Measurements from ENCODE around the gene SRGAP3. TPM values are rescaled to one million over a fixed set of nuclear protein-coding genes. Genes with fewer than 3 reads are reported as not detected.
"Not testable (repeated sequence)": the region's sequence is repeated elsewhere in the genome, so short reads cannot be mapped to it uniquely, and the experiment has no call there.

Gene SRGAP3
- 5.0 and 5.3 TPM in 2 replicates for total RNA-seq (2014; rRNA removed; shearing (Covaris generic))

- H3K27me3 ChIP-seq (ENCODE audit: control insufficient read depth, insufficient read depth, low read length) = peaks cover 2% of the 10 kb centered on the region; the same call in 1 of the 2 replicates
- peak; percentile 87 for DNase-seq
- H3K4me3 ChIP-seq (ENCODE audit: insufficient read depth, low read depth, low read length) = peak within 1 kb of the TSS; percentile 55
- H3K36me3 ChIP-seq (replicated peaks; ENCODE audit: control insufficient read depth, insufficient read depth, low read length) = no peaks in the 10 kb centered on the region
Measured at GRCh38 chr3:9249273-9250192, at the start of gene SRGAP3. TSS of gene SRGAP3 (minus strand) at chr3:9249646. CDS start at chr3:9248951, 695 bp downstream.

- Histone ChIP-seq H3K4me3 (ENCODE audit: insufficient read depth, low read depth, low read length) (no peak overlapping the region), H3K27me3 (ENCODE audit: control insufficient read depth, insufficient read depth, low read length) (peaks cover 4% of the 10 kb centered on the region; the same call in 1 of the 2 replicates), H3K36me3 (replicated peaks; ENCODE audit: control insufficient read depth, insufficient read depth, low read length) (no peaks in the 10 kb centered on the region)
- DNase-seq = no peak
Measured at GRCh38 chr3:9298236-9298635, 48.8 kb upstream of the SRGAP3 start.

GRCh38 chr3:9296241-9296640 lies 46.8 kb upstream of the SRGAP3 start:
- Histone ChIP-seq H3K4me3 (ENCODE audit: insufficient read depth, low read depth, low read length) (no peak overlapping the region), H3K27me3 (ENCODE audit: control insufficient read depth, insufficient read depth, low read length) (peaks cover 3% of the 10 kb centered on the region; the same call in 1 of the 2 replicates), H3K36me3 (replicated peaks; ENCODE audit: control insufficient read depth, insufficient read depth, low read length) (no peaks in the 10 kb centered on the region)
- DNase-seq = no peak

GRCh38 chr3:9295007-9295406 lies 45.6 kb upstream of the SRGAP3 start:
- Histone ChIP-seq H3K27me3 (ENCODE audit: control insufficient read depth, insufficient read depth, low read length) (no peaks in the 10 kb centered on the region), H3K4me3 (ENCODE audit: insufficient read depth, low read depth, low read length) (no peak overlapping the region), H3K36me3 (replicated peaks; ENCODE audit: control insufficient read depth, insufficient read depth, low read length) (no peaks in the 10 kb centered on the region)
- no peak for DNase-seq

- not testable (repeated sequence) for H3K4me3 ChIP-seq (ENCODE audit: insufficient read depth, low read depth, low read length); DNase-seq
Measured at GRCh38 chr3:9293953-9294352, 44.5 kb upstream of the SRGAP3 start.

GRCh38 chr3:9293076-9293475 lies 43.6 kb upstream of the SRGAP3 start:
- Histone ChIP-seq H3K4me3 (ENCODE audit: insufficient read depth, low read depth, low read length) (no peak overlapping the region), H3K27me3 (ENCODE audit: control insufficient read depth, insufficient read depth, low read length) (no peaks in the 10 kb centered on the region), H3K36me3 (replicated peaks; ENCODE audit: control insufficient read depth, insufficient read depth, low read length) (no peaks in the 10 kb centered on the region)
- no peak for DNase-seq

More at GRCh38 chr3:9293953-9294352, 44.5 kb upstream of the SRGAP3 start:
- not testable (repeated sequence) for H3K27me3 ChIP-seq (ENCODE audit: control insufficient read depth, insufficient read depth, low read length); H3K36me3 ChIP-seq (replicated peaks; ENCODE audit: control insufficient read depth, insufficient read depth, low read length)

- no peaks in the 10 kb centered on the region for H3K27me3 ChIP-seq (ENCODE audit: control insufficient read depth, insufficient read depth, low read length)
- DNase-seq = no peak
- H3K36me3 ChIP-seq (replicated peaks; ENCODE audit: control insufficient read depth, insufficient read depth, low read length) = no peaks in the 10 kb centered on the region
- no peak overlapping the region for H3K4me3 ChIP-seq (ENCODE audit: insufficient read depth, low read depth, low read length)
Measured at GRCh38 chr3:9292516-9292915, 43.1 kb upstream of the SRGAP3 start.

GRCh38 chr3:9291821-9292410 lies 42.5 kb upstream of the SRGAP3 start:
- Histone ChIP-seq H3K36me3 (replicated peaks; ENCODE audit: control insufficient read depth, insufficient read depth, low read length) (no peaks in the 10 kb centered on the region), H3K27me3 (ENCODE audit: control insufficient read depth, insufficient read depth, low read length) (no peaks in the 10 kb centered on the region), H3K4me3 (ENCODE audit: insufficient read depth, low read depth, low read length) (no peak overlapping the region)
- no peak for DNase-seq

- Histone ChIP-seq H3K4me3 (ENCODE audit: insufficient read depth, low read depth, low read length) (no peak overlapping the region), H3K36me3 (replicated peaks; ENCODE audit: control insufficient read depth, insufficient read depth, low read length) (no peaks in the 10 kb centered on the region), H3K27me3 (ENCODE audit: control insufficient read depth, insufficient read depth, low read length) (no peaks in the 10 kb centered on the region)
- DNase-seq = no peak
Measured at GRCh38 chr3:9290566-9290965, 41.1 kb upstream of the SRGAP3 start.

GRCh38 chr3:9281533-9281932 lies 32.1 kb upstream of the SRGAP3 start:
- H3K36me3 ChIP-seq (replicated peaks; ENCODE audit: control insufficient read depth, insufficient read depth, low read length); DNase-seq; H3K4me3 ChIP-seq (ENCODE audit: insufficient read depth, low read depth, low read length); H3K27me3 ChIP-seq (ENCODE audit: control insufficient read depth, insufficient read depth, low read length): not testable (repeated sequence)

- H3K4me3 ChIP-seq (ENCODE audit: insufficient read depth, low read depth, low read length) = no peak overlapping the region
- no peaks in the 10 kb centered on the region for H3K27me3 ChIP-seq (ENCODE audit: control insufficient read depth, insufficient read depth, low read length)
- no peaks in the 10 kb centered on the region for H3K36me3 ChIP-seq (replicated peaks; ENCODE audit: control insufficient read depth, insufficient read depth, low read length)
- DNase-seq = peak; percentile 27
Measured at GRCh38 chr3:9280451-9281219, 31.2 kb upstream of the SRGAP3 start.

GRCh38 chr3:9279966-9280365 lies 30.5 kb upstream of the SRGAP3 start:
- no peak for DNase-seq
- Histone ChIP-seq H3K36me3 (replicated peaks; ENCODE audit: control insufficient read depth, insufficient read depth, low read length) (no peaks in the 10 kb centered on the region), H3K4me3 (ENCODE audit: insufficient read depth, low read depth, low read length) (no peak overlapping the region)

GRCh38 chr3:9278498-9278897 lies 29.1 kb upstream of the SRGAP3 start:
- no peaks in the 10 kb centered on the region for H3K27me3 ChIP-seq (ENCODE audit: control insufficient read depth, insufficient read depth, low read length)
- no peak overlapping the region for H3K4me3 ChIP-seq (ENCODE audit: insufficient read depth, low read depth, low read length)
- H3K36me3 ChIP-seq (replicated peaks; ENCODE audit: control insufficient read depth, insufficient read depth, low read length) = no peaks in the 10 kb centered on the region
- DNase-seq = no peak

More at GRCh38 chr3:9279966-9280365, 30.5 kb upstream of the SRGAP3 start:
- H3K27me3 ChIP-seq (ENCODE audit: control insufficient read depth, insufficient read depth, low read length) = no peaks in the 10 kb centered on the region

- no peaks in the 10 kb centered on the region for H3K27me3 ChIP-seq (ENCODE audit: control insufficient read depth, insufficient read depth, low read length)
- DNase-seq = no peak
- H3K4me3 ChIP-seq (ENCODE audit: insufficient read depth, low read depth, low read length) = no peak overlapping the region
- no peaks in the 10 kb centered on the region for H3K36me3 ChIP-seq (replicated peaks; ENCODE audit: control insufficient read depth, insufficient read depth, low read length)
Measured at GRCh38 chr3:9278085-9278484, 28.6 kb upstream of the SRGAP3 start.

All from H7 (cell line).